Activated naive CD4-positive, alpha-beta T cell treated with anti-CD3 and anti-CD28 coated beads for 36 hours (primary cell): Measurements from ENCODE around the gene TSPAN14. TPM values are rescaled to one million over a fixed set of nuclear protein-coding genes. Genes with fewer than 3 reads are reported as not detected.

ENCODE experiments used
- total RNA-seq, 2 experiments: library from RNA; stranded (reverse); gene quantifications; one replicate each; pipeline ENCODE4 v1.2.3, GENCODE V29; 2021

Gene TSPAN14
- total RNA-seq, 2 experiments from 2014 or later: 33.5 to 35.5 TPM

Other genes starting within 250 kb of the TSPAN14 start
- 100 to 1,000 TPM; 142 TPM for gene ANXA11, start 248.8 kb upstream of the TSPAN14 start, total RNA-seq
- not detected for gene MAT1A, start 164.7 kb upstream of the TSPAN14 start, total RNA-seq
- not detected for gene DYDC1, start 97.6 kb upstream of the TSPAN14 start, total RNA-seq
- gene DYDC2, start 97.5 kb upstream of the TSPAN14 start, total RNA-seq: not detected
- 10 to 100 TPM; 17.6 to 17.7 TPM for gene PRXL2A, start 45.8 kb upstream of the TSPAN14 start, total RNA-seq
- under 1 TPM; 0.05 to 0.10 TPM for gene SH2D4B, start 83.6 kb downstream of the TSPAN14 start, total RNA-seq